ENCODE measurements around the gene CCN5.
"Not testable (repeated sequence)": the region's sequence is repeated elsewhere in the genome, so short reads cannot be mapped to it uniquely, and the experiment has no call there.

Gene CCN5

DNA sequence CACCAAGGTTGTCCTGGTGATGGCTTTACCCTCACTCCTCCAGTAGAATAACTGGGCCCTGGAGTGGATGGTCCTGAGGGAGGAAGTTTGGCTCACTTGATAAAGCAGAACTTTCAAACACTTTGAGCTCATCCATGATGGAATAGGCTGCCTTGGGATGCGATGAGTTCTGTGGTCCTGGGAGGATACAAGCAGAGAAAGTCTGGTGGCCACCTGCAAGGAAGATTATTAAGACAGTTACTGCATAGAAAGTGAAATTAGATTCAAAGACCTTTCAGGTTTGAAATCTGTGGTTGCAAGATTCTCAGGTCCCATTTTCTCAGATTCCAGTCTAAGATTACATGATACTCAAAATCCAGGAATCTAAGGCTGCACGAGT lies 19.9 kb upstream of the CCN5 start:
- DNase-seq = no peak

DNA sequence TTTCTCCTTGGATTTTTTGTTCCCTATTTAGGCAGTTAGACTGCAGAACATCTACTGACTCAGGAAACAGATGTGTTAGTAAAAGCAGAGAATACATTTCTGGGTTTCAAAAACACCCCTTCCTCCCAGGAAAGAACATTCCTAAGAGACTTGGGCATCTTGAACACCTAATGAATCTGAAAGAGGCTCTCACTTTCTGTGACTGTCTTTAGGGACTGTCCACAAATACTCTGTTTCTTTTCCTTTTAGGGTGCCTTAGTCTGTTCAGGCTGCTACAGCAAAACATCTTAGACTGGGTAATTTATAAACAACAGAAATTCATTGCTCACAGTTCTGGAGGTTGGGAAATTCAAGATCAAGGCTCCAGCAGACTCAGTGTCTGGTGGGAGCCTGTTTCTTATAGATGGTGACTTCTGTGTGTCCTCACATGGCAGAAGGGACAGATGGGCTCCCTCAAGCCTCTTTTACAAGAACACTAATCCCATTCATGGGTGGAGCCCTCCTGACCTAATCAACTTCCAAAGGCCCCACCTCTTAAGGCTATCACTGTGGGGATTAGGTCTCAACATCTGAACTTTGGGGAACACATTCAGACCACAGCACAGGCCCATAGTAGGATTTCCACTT lies 19.4 kb upstream of the CCN5 start:
- no peak for DNase-seq

DNA sequence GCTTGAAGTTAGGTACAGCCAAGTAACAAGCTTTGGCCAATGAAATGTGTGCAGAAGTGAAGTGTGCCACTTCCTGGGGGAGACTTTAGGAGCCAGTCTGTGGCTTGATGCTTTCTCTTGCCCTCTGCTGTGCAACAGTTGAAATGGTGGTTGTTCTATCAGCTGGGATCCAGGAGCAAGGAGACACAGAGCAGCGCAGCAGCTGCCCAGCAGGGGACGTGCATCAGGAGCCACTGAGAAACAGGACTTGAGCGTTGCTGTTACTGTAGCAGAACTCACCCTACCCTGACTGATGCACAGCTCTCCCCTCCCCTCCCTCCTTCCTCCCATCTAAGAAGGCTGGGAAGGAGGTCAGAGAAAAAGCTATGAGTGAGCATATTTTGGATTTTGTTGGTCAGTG lies 18.9 kb upstream of the CCN5 start:
- DNase-seq = no peak

DNA sequence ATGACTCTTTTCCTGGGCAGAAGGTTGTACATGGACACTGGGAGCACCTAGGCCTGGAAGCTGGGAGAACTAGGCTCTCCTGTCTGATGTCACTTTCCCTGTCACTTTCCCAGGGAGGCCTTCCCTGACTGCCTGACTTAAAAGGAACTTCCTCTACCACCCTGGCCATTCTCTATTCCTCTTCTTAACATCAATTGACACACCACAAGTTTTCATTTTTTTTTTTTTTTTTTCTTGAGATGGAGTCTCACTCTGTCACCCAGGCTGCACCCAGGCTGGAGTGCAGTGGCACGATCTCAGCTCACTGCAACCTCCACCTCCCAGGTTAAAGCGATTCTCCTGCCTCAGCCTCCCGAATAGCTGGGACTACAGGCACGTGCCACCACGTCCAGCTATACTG lies 18.1 kb upstream of the CCN5 start:
- not testable (repeated sequence) for DNase-seq

DNA sequence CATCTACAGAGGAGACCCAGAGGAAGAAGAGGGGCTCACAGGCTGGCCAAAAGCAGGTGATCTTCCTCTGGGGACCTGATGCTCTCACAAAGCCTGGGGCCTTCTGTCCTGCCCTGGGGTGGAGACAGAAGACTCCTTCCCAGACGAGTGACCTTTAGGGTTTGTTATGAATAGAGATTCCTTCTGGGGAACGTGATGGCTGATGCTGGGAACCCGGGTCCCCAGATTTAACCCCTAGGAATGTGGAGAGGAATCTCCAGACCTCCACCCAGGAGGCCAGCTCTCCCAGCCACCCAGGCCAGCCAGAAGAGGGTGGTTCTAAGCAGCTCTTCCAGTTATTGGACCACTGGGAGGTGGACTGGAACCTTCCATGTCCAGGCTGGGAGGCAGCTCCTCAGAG lies 16.8 kb upstream of the CCN5 start:
- DNase-seq = no peak

DNA sequence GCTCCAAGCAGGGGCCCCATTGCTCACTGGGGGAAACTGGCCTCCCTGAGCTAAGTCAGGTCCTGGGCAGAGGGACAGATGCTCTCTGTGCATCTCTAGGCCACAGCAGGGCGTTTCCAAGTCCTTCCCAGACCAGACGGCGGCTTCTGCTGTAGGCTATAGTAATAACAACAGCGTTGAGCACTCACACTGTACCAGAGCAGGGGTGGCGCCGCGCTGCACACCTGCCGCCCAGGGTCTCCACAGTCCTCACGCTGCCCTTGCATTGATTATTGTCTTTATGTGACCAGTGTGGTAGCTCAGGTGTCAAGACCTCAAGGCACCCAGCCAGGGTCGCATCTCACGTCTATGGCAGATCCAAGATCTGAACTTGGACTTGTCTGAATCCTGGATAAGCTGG lies 14.9 kb upstream of the CCN5 start:
- DNase-seq = no peak

DNA sequence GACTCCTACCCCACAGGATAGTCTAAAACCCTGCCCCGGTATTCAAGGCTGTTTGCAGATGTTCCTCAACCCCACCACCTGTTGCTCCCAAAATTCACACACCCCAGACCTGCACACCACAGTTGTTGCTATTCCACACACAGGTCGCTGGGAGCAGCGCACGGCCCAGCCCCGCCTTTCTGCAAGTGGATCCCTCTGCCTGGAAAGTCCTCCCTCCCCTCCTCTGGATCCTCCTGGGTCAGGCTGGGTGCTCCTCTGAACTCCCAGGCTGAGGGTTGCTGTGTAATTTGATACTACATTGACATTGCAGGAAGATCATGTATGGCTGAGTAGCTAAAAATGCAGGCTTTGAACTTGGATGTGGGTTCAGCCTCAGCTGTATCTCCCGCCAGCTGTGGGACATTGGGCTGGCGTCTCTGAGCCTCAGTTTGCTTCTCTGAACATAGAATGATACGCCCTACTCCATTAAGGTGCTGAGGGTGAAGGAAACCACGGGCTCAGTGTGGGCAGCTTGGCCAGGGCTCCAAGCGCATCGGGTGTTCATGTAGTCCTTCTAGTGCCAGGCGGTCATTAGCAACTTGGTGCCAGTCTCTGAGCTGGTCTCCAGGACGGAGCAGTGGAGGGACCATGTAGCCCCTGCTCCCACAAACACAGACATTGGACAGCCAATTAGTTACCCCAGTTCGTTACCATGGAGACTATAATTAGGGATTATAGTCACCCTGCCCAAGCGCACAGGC lies 13.9 kb upstream of the CCN5 start:
- DNase-seq = no peak

DNA sequence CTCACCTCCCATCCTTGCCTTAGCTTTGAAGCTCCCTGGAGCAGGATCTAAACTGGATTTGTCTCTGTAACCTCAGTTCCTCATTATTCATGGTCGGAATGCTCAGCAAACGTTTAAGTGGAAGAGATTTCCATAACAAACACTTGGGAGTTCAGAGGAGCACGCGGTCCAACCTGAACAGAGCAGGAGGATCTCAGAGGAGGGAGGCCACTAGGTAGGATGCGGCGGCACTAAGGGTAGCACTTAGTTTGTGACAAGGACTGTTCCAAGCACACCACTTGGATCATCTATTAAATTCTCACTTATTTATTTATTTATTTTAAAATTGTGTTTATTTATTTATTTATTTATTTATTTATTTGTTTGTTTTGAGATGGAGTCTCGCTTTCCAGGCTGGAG lies 13.3 kb upstream of the CCN5 start:
- no peak for DNase-seq

DNA sequence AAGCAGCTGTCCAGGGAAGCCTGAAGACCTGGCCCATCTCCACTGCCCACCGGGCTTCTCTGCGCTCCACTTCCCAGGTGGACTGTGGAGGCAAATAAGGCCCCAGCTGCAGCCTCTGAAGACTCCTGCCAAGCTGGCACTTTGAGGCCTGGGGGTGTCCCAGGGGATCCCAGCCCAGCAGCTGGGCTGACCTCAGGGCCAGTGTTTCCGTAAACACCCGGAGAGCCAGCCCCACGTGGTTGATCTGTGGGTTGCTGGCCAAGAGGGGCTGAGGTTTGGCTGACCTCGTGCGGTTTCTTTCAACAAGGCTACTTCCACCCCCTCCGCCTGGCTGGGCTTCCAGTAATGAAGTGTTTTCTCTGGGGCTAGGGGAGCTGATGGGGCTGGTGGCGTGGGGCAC lies 12.4 kb upstream of the CCN5 start:
- no peak for DNase-seq

DNA sequence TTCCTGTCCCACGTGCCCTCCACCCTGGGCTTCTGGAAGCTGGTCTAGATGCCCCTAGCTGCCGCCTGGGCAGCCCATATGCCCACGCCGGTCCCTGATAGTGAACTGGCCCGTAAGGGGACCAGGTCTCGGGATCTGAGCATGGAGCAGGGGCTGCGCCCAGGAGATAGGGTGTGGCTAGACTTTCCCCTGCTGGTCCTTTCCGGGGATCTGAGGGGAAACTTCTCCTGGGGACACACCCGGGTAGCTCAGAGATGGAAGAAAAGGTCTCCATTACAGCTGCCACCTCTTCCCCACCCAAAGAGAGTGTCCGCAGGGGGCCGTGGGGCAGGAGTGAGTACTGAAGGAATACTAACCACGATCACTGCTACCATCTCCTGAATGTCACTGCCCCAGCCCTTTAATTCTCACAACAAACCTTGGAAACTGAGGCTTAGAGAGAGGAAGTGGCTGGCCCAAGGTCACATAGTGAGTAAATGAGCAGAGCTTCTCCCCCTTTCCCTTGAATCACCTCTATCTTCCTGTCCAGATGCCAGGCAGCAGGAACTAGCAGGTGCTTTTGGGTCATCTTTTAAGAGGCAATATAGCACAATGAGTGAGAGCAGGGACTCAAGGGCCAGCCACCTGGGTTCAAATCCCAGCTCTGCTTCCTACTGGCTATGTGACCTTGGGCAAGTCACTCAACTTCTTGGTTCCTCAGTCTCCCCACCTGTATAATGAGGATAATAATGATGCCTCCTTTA lies 11.8 kb upstream of the CCN5 start:
- DNase-seq = no peak

DNA sequence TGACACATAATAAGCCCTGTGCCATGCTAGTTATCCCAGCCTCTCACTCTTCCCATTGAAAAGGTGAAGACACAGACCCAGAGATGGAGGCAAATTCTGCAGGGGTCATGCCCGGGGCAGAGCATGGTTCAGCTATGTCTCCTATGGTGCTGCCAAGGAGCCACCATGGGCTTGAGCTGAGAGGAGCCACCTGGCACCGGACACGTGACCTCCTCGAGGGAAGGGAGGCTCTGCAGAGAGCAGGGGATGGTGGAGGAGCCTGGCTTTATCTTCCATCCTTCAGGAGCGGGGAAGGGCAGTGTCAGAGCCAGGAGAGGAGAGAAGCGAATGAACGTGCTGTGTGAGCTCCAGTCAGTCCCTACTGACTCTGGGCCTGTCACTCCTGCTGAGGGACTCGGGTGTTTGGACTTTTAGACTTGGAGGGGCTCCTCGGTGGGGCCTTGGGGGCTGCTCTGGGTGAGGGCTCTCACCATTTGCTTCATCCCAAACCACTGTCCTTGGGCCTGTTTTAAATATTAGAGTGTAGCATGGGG lies 11.1 kb upstream of the CCN5 start:
- DNase-seq = no peak

DNA sequence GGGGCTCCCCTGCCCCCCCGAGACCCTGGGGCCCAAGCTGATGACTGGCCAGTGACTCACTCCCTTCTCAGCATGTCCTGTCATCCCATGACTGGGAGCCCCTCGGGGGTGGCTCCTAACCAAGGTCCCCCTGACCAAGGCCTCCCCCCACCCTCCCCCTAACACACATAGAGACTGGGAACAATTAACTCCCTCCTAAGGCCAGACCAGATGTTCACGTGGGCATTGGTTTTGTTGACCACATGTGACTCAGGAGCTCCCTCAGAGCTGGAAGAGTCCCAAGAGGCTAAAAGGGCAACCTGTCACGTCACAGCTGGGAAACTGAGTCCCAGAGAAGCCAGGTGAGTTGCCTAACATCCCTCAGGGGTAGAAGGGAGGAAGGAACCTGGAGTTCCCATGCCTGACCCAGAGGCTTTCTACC lies 10.6 kb upstream of the CCN5 start:
- no peak for DNase-seq

DNA sequence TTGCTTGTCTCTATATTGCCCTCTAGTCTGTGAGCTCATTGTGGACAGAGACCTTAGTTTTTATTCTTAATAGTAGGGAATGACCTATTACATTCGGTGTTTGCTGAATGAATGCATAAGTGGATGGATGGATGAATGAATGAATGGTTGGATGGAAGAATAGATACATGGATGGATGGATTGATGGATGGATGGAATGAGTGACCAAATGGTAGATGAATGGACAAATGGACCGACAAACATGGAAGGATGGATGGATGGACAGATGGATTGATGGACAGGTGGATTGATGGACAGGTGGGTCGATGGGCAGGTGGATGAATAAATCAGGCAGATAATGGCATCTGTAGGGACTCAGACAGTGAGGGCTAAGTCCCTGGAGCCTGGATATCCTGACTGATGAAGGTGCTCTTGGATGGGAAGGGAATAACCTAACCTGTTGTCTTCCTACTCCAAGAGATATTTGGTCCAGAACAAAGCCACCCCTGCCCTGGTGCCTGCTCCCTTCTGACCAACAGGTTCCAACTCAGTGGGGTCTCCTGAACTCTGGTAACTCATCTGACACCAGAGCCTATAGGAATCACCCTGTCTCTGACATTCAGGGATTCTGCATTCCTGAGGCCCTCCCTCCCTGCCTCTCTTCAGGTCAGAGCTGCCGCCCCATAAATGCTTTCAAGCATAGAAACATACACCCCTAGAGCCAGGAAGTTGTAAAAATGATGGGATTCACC lies 9.6 kb upstream of the CCN5 start:
- no peak for DNase-seq

DNA sequence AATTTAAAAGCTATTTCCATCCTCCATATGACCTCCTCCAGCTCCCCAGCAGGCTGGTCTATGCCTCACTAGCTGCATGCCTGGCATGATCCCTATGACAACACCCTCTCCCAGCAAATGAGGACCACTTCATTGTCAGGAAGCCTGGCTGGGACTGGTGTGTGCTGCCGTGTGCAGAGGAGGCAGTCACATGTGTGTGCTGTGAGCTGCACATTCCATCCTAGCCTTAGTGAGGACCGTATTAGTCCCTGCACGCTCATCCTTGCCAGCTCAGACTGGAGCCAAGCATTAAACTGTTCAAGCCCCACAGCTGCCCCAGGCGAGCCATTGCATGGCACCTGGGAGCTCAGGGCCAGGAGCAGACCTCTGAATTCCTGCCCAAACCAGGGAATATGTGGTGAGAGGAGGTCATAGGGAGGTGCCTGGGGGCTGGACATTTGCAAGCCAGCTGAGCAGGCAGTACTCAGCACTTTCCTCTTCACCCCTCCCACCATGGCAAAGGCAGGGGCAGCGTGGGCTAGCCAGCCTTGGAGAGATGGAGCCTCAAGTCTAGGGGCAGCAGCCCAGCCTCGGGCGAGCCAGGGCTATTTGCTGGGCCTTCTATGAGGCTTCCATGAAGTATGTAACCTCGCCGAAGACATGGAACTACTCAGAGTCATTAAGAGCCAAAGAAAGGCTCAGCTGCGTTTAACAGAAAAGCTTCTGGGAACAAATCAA lies 8.7 kb upstream of the CCN5 start:
- no peak for DNase-seq

DNA sequence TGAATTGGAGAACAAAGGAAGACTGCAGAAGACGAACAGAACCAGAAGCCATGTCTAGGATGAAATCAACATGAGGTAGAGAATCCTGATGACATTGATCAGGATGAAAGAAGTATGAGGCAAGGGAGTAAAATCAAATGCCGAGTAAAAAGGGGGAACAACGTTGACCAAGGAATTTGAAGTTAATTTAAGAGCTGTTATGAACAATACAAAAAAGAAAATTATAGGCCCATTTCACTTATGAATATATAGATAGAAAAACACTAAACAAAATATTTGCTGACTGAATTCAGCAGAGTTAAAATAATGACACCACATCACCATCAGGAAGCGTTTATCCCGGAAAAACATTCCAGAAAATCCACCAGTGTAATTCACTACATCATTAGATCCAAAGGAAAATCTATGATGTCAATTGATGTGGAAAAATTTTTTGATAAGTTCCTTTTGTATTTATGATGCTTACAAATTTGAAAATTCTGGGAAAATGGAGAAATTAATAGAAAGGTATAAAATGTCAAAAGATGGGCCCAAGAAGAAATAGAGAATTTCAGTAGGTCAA lies 8.1 kb upstream of the CCN5 start:
- no peak for DNase-seq

DNA sequence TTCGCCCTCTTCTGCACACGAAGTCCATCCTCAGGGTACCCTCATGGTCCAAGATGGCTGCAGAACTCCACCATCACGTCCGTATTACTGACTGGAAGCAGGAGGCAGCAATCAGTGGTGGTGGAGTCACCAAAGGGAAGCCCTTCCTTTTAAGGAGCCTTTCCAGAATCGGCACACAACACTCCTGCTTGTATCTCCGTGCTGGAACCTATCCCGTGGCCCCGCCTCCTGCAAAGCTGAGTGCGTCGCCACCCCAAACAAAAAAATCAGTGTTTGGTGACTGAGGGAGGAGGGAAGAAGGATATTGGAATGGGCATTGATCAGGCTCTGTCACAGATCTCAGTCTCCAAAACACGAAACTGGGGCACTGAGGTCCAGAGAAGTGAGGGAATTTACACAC lies 5.8 kb upstream of the CCN5 start:
- DNase-seq = no peak

DNA sequence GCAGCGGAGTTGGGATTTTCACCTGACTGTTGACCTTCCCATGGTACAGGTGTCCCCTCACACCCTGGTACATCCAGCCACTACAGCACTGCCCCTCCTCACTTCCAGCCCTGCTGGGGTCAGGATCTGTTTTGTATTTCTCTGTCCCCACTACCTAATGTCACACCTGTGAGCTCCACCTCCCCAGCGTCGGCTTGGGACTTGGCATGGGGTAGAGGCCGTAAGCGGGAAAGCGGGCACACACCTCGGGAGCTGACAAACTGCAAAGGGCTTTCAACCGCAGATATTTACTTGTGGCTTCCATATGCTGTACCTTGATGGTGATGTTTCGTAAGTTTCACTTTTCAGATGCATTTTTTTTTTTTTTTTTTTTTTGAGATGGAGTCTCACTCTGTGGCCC lies 5.4 kb upstream of the CCN5 start:
- no peak for DNase-seq

DNA sequence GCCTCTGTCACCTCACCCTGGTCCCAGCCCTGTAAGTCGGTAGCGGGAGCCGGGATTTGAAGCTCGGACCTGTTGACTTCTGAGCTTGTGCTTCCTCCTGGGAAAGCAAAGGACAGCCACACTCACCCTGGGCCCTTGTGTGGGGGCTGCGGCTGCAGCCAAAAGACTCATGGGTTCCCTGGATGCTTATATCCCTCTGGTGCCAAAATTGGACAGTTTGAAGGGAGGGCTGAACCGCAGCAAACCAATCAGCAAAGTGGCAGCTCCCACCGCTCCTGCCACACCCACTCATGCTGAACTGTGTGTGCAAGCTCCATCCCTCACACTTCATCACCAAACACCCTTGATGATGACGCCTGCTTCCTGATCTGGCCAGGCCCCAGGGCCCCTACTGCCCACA lies 3.9 kb upstream of the CCN5 start:
- DNase-seq = no peak

DNA sequence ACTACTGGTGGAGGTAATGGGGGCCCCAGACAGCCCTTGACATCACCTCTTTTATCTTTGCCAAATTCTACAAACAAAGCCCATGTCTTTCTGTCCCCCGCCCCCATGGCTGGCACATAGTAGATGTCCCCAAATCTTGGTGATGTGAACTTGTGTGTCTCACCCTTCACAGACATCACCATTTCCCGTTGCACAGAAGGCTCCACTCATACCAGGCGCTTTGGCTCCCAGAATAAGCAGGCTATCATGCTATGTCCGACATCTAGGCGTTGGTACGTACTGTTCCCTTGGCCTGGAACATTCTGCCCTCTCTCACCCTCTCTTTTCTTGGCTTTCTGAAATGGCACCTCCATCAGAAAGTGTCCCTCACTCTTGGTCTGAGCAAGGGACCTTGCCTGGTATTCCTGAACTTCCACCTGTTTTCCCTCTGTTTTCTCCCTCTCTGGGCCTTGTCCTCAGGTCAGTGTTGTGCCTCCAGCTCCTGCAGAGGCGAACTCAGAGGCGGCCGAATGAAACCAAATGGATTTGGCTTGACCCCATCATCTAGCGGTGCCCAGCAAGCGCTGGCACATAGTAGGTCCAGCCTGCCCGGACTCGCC lies 968 bp upstream of the CCN5 start:
- no peak for DNase-seq

DNA sequence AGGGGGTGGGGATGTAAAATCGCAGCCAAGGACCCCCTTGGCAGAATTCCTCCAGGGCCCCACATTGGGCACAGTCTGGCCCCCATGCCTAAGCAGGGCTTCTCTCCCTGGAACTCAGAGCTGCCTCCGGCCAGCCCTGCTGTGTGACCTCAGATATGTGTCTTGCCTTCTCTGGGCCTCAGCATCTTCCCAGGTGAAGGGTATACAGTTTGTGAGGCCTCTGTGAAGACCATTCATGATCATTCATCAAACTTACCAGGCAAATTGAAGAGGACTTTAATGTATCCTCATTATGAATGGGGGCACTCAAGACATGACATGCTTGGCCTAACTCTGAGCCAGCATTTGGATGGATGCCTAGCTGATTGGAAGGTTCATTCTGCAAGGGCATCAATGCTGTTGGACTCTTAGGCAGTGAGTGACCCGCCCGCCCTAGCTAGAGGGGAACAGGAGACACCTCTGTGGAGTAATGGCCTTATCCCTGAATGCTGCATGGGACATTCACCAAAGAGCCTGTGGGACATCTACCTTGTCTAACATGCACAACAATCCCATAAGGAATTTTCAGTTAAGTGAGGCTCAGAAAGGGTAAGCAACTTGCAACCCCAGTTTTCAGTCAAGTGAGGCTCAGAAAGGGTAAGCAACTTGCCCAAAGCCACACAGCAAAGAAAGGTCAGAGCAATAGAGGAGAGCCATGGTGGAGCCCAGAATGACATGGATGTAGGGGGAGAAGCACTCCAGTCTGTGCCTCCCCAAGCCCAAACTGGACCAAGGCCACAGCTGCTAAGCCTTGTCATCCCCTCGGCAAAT lies 535 bp downstream of the CCN5 start:
- no peak for DNase-seq

Measured in effector CD4-positive, alpha-beta T cell (primary cell).